HG03039 (cell line): Measurements from ENCODE around the gene FBXL14.

Experiments used
- ATAC-seq: cut with Tn5 transposase; IDR thresholded peaks from one replicate; pipeline ENCODE4 v1.9.1; 2021; ENCODE audit warnings: mild to moderate bottlenecking, moderate library complexity; ENCODE audit not compliant: unreplicated experiment

The FBXL14 gene

DNA sequence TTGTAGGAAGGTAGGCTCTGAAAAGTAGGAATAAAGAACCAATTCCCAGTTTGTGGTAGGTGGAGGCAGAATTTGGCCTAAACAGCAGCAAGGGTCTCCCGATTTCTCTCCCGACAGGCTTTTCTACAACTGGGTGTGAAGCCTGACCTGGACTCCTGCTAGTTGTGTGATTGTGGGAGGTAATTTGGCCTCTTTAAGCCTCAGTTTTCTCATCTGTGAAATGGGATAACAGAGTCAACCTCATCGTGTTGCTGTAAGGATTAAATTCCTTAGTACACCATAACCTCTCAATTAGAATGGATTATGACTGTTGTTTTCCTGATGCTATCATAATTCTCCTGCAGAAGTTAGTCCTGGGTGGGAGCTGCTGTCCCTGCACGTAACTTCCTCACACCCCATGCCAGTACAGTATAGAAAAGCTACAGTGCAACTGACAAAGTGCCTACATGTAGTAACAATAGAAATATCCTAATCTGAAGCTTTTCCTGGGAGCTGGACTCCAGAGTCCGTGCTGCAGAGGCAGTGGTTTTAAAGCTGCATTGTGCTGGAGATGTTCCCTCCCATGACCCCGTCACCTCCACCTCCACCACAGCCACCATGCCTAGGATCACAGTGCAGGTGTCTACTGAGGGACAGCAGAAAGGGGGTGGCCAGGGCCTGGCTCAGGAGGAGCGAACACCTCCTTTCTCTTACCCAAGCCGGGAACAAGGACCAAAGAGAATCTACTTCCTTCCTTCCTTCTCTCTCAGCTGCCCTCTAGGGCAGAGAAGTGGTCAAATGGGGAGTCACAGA, 76.5 kb downstream of the FBXL14 start:
- no peak for ATAC-seq

GRCh38 chr12:1517007-1517406, 77.4 kb downstream of the FBXL14 start:
- ATAC-seq = no peak
